NCI-H1105 (cell line): ENCODE data around the gene SIGLEC12.
"Not testable (repeated sequence)": the region's sequence is repeated elsewhere in the genome, so short reads cannot be mapped to it uniquely, and the experiment has no call there.

Experiments used
- DNase-seq: peaks from one replicate; lab custom pipeline; 2025; lab: John Stamatoyannopoulos, UW

The SIGLEC12 gene

DNA sequence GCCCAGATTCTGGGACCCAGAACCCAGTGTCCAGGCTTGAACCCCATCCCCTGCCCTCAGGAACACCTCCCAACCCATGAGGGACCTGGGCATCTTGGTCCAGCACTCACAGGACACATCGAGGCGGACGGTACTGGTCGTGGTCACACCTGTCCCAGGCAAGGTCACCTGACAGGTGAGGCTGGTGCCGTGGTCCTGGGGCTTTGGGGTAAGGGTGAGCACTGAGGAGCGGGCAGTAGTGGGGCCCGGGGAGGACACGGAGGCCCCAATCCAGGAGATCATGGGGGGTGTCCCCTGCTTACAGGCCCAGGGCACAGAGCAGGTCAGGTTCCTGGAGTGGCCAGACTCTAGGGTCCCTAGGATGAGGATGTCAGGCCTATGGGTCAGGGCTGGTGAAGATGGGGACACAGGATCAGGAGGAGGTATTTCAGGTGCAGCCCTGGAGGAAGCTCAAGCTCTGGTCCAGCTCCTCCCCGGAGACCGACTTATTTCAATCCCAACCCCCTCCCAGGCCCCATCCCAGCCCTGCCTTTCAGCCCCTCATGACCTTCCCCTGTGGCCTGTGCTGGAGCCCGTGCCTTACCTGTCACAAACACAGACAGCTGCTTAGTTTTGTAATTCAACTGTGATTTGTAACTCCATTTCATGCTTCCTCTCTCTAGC, 44.1 kb downstream of the SIGLEC12 start:
- no peak for DNase-seq

DNA sequence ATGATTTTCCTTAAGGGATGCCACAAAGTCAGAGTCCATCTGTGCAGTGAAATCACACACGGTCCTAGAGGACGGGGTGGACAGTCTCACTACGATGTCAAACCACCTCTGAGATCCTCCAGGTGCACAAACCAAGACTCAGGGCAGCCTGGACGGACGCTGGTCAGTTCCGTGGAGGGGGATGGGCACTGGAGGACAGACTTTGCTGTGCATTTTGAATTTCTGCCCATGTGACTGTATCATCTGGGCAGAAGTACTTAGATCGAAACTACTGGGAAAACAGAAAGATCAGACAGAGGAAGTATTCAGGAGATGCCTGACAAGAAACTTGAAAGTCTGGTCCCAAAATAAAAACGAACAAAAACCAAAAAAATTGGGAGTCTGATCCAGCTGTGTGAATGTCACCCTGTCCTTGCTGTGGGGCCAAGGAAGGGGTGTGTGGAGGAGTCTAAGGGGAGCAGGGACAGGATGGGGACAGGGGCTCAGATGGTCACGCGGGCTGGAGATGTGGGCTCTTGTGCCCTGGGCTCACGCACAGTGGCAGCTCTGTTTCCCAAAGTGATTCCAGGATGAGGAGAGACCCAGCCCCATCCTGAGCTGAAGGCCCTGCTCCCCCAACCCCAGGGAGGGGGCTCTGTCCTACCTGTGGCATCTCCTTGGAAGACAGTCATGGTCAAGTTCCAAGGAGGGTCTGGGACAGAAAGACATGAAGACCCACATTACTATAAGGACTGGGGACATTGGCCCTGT, 44.9 kb downstream of the SIGLEC12 start:
- no peak for DNase-seq

DNA sequence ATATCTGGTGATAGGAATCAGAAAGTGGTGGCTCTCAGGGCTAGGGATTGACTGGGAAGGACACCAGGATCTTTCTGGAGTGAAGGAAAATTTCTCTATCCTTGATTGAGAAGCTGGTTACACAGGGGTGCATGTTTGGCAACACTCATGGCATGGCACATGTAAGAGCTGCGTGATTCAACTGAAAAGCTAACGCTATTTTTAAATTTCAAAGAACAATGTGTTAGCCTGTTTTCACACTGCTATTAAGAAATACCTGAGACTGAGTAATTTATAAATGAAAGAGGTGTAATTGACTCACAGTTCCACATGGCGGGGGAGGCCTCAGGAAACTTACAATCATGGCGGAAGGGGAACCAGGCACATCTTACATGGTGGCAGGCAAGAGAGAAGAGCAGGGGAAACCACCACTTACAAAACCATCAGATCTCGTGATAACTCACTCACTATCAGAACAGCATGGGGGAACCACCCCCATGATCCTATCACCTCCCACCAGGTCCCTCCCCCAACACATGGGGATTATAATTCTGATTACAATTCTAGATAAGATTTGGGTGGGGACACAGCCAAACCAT, 50.8 kb downstream of the SIGLEC12 start:
- no peak for DNase-seq

DNA sequence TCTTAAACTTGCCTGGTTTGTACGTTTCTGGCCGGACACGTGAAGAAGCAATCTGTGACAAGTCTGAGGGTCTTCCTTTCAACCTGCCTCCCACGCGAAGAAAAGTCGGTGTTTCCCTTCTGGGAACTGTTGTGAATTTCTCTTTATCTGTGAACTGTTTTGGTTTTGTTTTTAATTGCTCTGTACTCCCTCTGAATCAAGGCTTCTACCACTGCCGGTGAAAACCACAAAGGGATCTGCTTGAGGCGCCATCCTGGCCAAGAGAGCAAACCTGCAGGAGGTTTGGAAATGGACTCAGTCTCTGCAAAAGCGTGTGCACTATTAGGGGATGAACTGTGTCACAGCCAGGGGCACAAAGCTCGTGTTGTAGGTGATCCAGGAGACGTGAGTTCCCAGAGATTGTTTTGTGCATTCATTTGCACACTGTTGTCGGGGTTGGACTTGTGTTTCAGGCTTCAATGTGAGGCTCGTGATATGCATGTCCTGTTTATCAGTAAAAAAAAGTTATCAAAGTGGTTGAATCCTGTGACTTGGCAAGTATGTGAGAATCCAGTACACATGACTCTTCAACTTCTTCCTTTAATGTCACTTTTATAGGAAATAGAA, 53.1 kb downstream of the SIGLEC12 start:
- DNase-seq: no peak

DNA sequence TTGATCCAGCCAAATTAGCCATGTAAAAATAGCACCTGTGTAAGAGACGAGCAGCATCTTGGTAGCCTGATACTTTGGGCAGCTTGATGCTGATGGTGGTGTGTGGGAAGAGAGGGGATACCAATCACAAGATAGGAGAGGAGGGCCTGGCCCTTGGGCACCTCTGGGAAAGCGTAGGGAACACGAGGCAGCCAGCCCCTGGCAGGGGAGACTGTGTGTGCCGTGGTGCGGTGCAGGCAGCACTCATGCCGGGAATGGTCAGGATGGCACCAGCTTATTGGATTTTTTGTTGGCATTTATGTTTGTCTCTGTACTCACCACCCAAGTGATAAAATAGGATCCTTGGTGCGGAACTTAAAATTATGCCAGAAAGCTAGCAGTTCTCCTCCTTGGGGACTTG, 53.6 kb downstream of the SIGLEC12 start:
- no peak for DNase-seq

DNA sequence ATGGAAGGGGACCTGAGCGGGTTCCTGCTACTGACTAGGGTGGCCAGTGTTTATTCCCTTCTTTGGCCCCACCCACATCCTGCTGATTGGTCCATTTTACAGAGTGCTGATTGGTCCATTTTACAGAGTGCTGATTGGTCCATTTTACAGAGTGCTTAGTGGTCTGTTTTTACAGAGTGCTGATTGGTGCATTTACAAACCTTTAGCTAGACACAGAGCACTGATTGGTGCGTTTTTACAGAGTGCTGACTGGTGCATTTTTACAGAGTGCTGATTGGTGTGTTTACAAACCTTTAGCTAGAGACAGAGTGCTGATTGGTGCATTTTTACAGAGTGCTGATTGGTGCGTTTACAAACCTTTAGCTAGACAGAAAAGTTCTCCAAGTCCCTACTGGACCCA, 54.1 kb downstream of the SIGLEC12 start:
- not testable (repeated sequence) for DNase-seq

DNA sequence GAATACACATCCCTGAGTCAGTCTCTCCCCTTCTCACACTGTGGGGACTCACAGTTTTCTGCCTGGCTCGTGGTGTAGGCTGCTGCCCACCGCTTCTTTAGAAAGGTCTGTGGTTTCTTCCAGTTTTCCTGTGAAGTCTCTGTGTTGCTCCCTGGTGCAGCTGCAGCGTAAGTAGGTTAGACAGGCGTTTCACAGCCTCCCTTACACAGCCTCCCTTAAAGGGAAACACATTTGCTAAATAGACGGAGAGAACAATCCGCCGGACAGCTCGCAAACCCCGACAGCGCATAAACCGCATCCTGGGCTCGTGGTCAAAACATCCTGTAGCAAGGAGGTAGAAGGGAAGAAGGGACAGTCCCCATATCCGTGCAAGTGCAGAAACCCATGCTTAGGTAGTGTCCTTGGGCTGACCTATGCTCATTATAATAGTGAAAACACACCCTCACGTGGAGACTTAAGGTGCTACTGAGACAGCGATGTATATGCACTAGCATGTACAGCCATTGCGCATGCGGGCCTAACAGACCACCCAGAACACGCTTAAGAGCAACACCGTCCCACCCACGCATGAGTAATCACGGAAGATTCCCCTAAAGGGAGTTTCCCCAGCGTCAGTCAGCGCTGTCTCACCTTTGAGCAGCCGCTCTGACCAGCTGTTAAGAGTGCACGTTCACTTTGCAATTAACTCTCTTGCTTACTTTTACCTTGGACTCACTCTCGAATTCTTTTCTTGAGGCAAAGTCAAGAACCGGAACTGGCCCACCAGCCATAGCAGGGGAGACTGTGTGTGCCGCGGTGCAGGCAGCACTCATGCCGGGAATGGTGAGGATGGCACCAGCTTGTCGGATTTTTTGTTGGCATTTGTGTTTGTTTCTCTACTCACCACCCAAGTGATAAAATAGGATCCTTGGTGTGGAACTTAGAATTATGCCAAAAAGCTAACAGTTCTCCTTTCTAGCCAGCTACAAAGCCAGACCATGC, 59.9 kb downstream of the SIGLEC12 start:
- no peak for DNase-seq
